IPS-15b (cell line): ENCODE results near the gene NAV1.
"Not testable (repeated sequence)": the region's sequence is repeated elsewhere in the genome, so short reads cannot be mapped to it uniquely, and the experiment has no call there.

Experiments used
- H3K27me3 ChIP-seq: one replicate; pipeline ENCODE4 v1.6.1; 2013; ENCODE audit warnings: low read length; ENCODE audit not compliant: control insufficient read depth, insufficient read depth
- H3K36me3 ChIP-seq: one replicate; pipeline ENCODE4 v1.6.1; 2013; ENCODE audit warnings: low read length; ENCODE audit not compliant: control insufficient read depth, insufficient read depth
- H3K4me1 ChIP-seq: one replicate; pipeline ENCODE4 v1.6.1; 2013; ENCODE audit warnings: mild to moderate bottlenecking, low read length; ENCODE audit not compliant: control insufficient read depth, insufficient read depth
- H3K4me3 ChIP-seq: one replicate; pipeline ENCODE4 v1.5.1; 2013; ENCODE audit warnings: low read depth, low read length
- H3K9ac ChIP-seq: one replicate; pipeline ENCODE4 v1.6.1; 2013; ENCODE audit warnings: low read depth, mild to moderate bottlenecking, low read length
- H3K9me3 ChIP-seq: one replicate; pipeline ENCODE4 v1.6.1; 2013; ENCODE audit warnings: mild to moderate bottlenecking, low read length; ENCODE audit not compliant: control insufficient read depth, insufficient read depth

Gene NAV1

GRCh38 chr1:201538612-201539551 is at the start of gene NAV1:
Gene NAV1, plus strand, starts transcription at chr1:201539127. Its CDS starts 83,758 bp downstream, at chr1:201622885.
- Histone ChIP-seq H3K27me3 (peaks cover 62% of the 10 kb centered on the region), H3K9ac (no peak within 1 kb of the TSS), H3K4me3 (peak within 1 kb of the TSS; percentile 87), H3K9me3 (no peaks in the 10 kb centered on the region), H3K4me1 (peaks cover 10% of the 10 kb centered on the region), H3K36me3 (no peaks in the 10 kb centered on the region)

- H3K9ac ChIP-seq, result no peak overlapping the region
- no peak overlapping the region for H3K4me3 ChIP-seq
- H3K4me1 ChIP-seq, result no peaks in the 10 kb centered on the region
- H3K9me3 ChIP-seq, result no peaks in the 10 kb centered on the region
- no peaks in the 10 kb centered on the region for H3K27me3 ChIP-seq
- H3K36me3 ChIP-seq, result no peaks in the 10 kb centered on the region
Measured at GRCh38 chr1:201489643-201490261, 49.2 kb upstream of the NAV1 start.

GRCh38 chr1:201490708-201491131 is 48.2 kb upstream of the NAV1 start:
- Histone ChIP-seq H3K9ac (no peak overlapping the region), H3K4me1 (no peaks in the 10 kb centered on the region), H3K27me3 (no peaks in the 10 kb centered on the region), H3K4me3 (no peak overlapping the region), H3K36me3 (no peaks in the 10 kb centered on the region), H3K9me3 (no peaks in the 10 kb centered on the region)

- Histone ChIP-seq H3K36me3 (no peaks in the 10 kb centered on the region), H3K9me3 (no peaks in the 10 kb centered on the region), H3K4me1 (no peaks in the 10 kb centered on the region), H3K9ac (no peak overlapping the region), H3K4me3 (no peak overlapping the region), H3K27me3 (no peaks in the 10 kb centered on the region)
Measured at GRCh38 chr1:201491896-201492511, 46.9 kb upstream of the NAV1 start.

- H3K27me3 ChIP-seq, H3K36me3 ChIP-seq, H3K4me1 ChIP-seq, H3K9ac ChIP-seq, H3K9me3 ChIP-seq, H3K4me3 ChIP-seq: not testable (repeated sequence)
Measured at GRCh38 chr1:201493026-201493656, 45.8 kb upstream of the NAV1 start.

GRCh38 chr1:201493757-201494617 is 44.9 kb upstream of the NAV1 start:
- Histone ChIP-seq H3K36me3 (no peaks in the 10 kb centered on the region), H3K4me3 (no peak overlapping the region), H3K9ac (no peak overlapping the region), H3K9me3 (no peaks in the 10 kb centered on the region), H3K27me3 (no peaks in the 10 kb centered on the region), H3K4me1 (no peaks in the 10 kb centered on the region)

GRCh38 chr1:201495551-201496295 is 43.2 kb upstream of the NAV1 start:
- H3K4me3 ChIP-seq, result no peak overlapping the region
- peak overlapping the region; percentile 2 for H3K9ac ChIP-seq
- peaks cover 4% of the 10 kb centered on the region for H3K4me1 ChIP-seq
- no peaks in the 10 kb centered on the region for H3K36me3 ChIP-seq
- no peaks in the 10 kb centered on the region for H3K27me3 ChIP-seq
- H3K9me3 ChIP-seq, result no peaks in the 10 kb centered on the region

GRCh38 chr1:201496296-201496690 is 42.6 kb upstream of the NAV1 start:
- peaks cover 6% of the 10 kb centered on the region for H3K4me1 ChIP-seq
- H3K9me3 ChIP-seq, result no peaks in the 10 kb centered on the region
- no peak overlapping the region for H3K9ac ChIP-seq
- H3K4me3 ChIP-seq, result no peak overlapping the region
- no peaks in the 10 kb centered on the region for H3K36me3 ChIP-seq
- no peaks in the 10 kb centered on the region for H3K27me3 ChIP-seq

GRCh38 chr1:201497935-201498509 is 40.9 kb upstream of the NAV1 start:
- peaks cover 11% of the 10 kb centered on the region for H3K4me1 ChIP-seq
- H3K9ac ChIP-seq, result peak overlapping the region; percentile 17
- H3K36me3 ChIP-seq, result no peaks in the 10 kb centered on the region
- H3K4me3 ChIP-seq, result no peak overlapping the region
- H3K27me3 ChIP-seq, result no peaks in the 10 kb centered on the region
- no peaks in the 10 kb centered on the region for H3K9me3 ChIP-seq

- no peaks in the 10 kb centered on the region for H3K27me3 ChIP-seq
- H3K4me3 ChIP-seq, result no peak overlapping the region
- no peaks in the 10 kb centered on the region for H3K9me3 ChIP-seq
- H3K4me1 ChIP-seq, result peaks cover 13% of the 10 kb centered on the region
- no peak overlapping the region for H3K9ac ChIP-seq
- H3K36me3 ChIP-seq, result no peaks in the 10 kb centered on the region
Measured at GRCh38 chr1:201498621-201499020, 40.3 kb upstream of the NAV1 start.
